A172 (cell line): Measurements from ENCODE around the gene DYNAP. TPM values are rescaled to one million over a fixed set of nuclear protein-coding genes. Genes with fewer than 3 reads are reported as not detected.

Experiments used
- DNase-seq: peaks from one replicate; pipeline ENCODE4 v3.0.0-alpha.2; 2015; ENCODE audit warnings: low spot score
- total RNA-seq: library from RNA; depleted of rRNA; stranded (reverse); fragments of >200 nt; shearing (Covaris generic); gene quantifications from 2 replicates; pipeline ENCODE4 v1.2.3, GENCODE V29; 2014; rRNA removed

DYNAP gene
- total RNA-seq, 1 experiment from 2014 or later = not detected

DNA sequence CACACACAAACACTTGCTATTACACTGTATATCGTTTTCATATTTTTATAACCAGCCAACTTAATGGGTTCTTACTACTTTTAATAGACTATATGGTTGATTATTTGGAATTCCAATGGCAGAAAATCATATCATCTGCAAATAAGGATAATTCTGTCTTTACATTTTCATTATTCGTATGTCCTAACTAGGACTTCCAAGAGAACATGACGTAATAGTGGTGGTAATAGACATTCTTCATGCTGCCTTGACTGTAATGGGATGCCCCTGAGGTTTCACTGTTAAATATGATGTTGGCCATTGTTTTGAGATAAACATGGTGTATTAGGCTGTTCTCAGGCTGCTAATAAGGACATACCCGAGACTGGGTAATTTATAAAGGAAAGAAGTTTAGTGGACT is 45.2 kb downstream of the DYNAP start:
- DNase-seq = no peak

- no peak for DNase-seq
Observed at GRCh38 chr18:54641734-54642133, 50.7 kb downstream of the DYNAP start.

GRCh38 chr18:54647176-54647575 is 56.1 kb downstream of the DYNAP start:
- peak; percentile 4 for DNase-seq

Other genes starting within 250 kb of the DYNAP start
- 0.26 TPM in 1 of 2 replicates, not detected in the other for gene STARD6, start 233.4 kb upstream of the DYNAP start, total RNA-seq
- 4.8 and 5.7 TPM in 2 replicates for gene C18orf54, start 233.3 kb upstream of the DYNAP start, total RNA-seq
- 7.6 and 9.9 TPM in 2 replicates for gene RAB27B, start 237.2 kb downstream of the DYNAP start, total RNA-seq